ENCODE data around the gene HBG1. TPM values are rescaled to one million over a fixed set of nuclear protein-coding genes. Genes with fewer than 3 reads are reported as not detected.

Gene HBG1
- total and polyA plus RNA-seq, 10 of the 15 experiments (the other 5 are each of a cell fraction or from before 2014, with no cell fraction given), result 0.84 to 2.3 (median 1.9) TPM; not detected in 5

- SMC1A ChIA-PET (ENCODE audit: uncharacterized antibody, unreplicated experiment), result no interaction called here
- FAIRE-seq (no peak), ATAC-seq (no peak), DNase-seq (ENCODE audit: low read depth, low spot score) (no peak)
- H3K9ac ChIP-seq (ENCODE audit: control insufficient read depth, insufficient read depth, low read length), result no peak overlapping the region
- CTCF ChIA-PET, result no interaction called here
- H4K20me1 ChIP-seq (ENCODE audit: control insufficient read depth, insufficient read depth), result no peaks in the 10 kb centered on the region
- intact Hi-C loops (cut with micrococcal nuclease; ENCODE audit: unreplicated experiment) (no loop called here), in situ Hi-C loops (cut with MboI) (no loop called here)
- POLR2A ChIA-PET, result no interaction called here
- BruUV-seq (replicated peaks), result no TSS peak
- H3K79me2 ChIP-seq (ENCODE audit: control insufficient read depth, insufficient read depth, low read length), result no peaks in the 10 kb centered on the region
- RAD21 ChIA-PET (ENCODE audit: unreplicated experiment), result no interaction called here
- no peaks in the 10 kb centered on the region for H3K4me1 ChIP-seq (ENCODE audit: control insufficient read depth, insufficient read depth, low read length)
- H3K4me3 ChIP-seq, result no peak overlapping the region
- H3K27ac ChIP-seq (ENCODE audit: control insufficient read depth, insufficient read depth), result no peak overlapping the region
- WGBS (ENCODE audit: insufficient coverage, insufficient replicate concordance, low lambda C conversion rate, missing lambda C conversion rate), result 45% methylated on average over 8 of the region's 8 CpGs
- H2AFZ ChIP-seq (ENCODE audit: control insufficient read depth, low read depth, low read length), result no peak overlapping the region
- no peak for TF ChIP-seq POU2F2 (IDR thresholded peaks at IDR 0.05; ENCODE audit: borderline replicate concordance, low read depth, low read length)
- H3K36me3 ChIP-seq (ENCODE audit: control insufficient read depth in 2 of 2, insufficient read depth in 2 of 2, low read length in 1 of 2), result no peaks in the 10 kb centered on the region
- no peak overlapping the region for H3K4me2 ChIP-seq (ENCODE audit: control insufficient read depth, insufficient read depth)
- no peaks in the 10 kb centered on the region for H3K9me3 ChIP-seq (replicated peaks; ENCODE audit: control insufficient read depth, insufficient read depth, low read length)
- H3K27me3 ChIP-seq (replicated peaks in 1 of 2; ENCODE audit: control insufficient read depth in 2 of 2, insufficient read depth in 2 of 2, low read length in 1 of 2), result no peaks in the 10 kb centered on the region
These were observed 43.4 kb upstream of the HBG1 start for GRCh38 chr11:5293028-5293427.

DNA sequence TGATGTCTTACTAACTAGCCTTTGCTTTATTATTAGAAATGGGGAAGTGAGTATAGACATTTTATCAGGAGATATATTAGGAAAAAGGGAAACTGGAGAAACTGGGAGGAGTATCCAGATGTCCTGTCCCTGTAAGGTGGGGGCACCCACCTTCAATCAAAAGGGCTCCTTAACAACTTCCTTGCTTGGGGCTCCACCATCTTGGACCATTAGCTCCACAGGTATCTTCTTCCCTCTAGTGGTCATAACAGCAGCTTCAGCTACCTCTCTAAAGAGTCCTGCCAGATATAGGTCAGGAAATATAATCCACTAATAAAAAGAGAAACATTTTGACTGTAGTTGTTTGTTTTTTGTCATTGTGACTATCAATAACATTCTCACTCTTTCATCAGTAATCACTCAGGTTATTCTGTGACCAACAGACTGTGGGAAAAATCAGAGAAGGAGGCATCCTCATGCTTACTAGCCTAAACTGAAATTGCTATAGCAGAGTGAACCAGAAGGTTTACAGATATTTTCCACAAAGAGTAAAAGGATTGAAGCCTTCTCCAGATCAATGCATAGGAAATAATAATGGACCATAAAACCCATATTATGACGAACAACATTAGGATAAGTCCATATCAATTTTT lies 41.7 kb upstream of the HBG1 start:
- ChIA-PET SMC1A (ENCODE audit: uncharacterized antibody, unreplicated experiment) (interaction anchor here (1.0 to 1.6 kb wide), 3 partner anchors 11 to 162 kb away, joined by 3 to 8 read pairs (median 4); no protein-coding TSS in a partner anchor), RAD21 (ENCODE audit: unreplicated experiment) (no interaction called here), POLR2A (no interaction called here), CTCF (interaction anchor here (0.9 to 2.8 kb wide), 7 partner anchors 10 to 655 kb away, joined by 3 to 10 read pairs (median 3); partner anchors contain the start of gene OR52A1)
- peak; percentile 97 for ATAC-seq
- WGBS (ENCODE audit: insufficient coverage, insufficient replicate concordance, low lambda C conversion rate, missing lambda C conversion rate), result 0% methylated on average over 1 of the region's 1 CpG
- no peaks in the 10 kb centered on the region for H4K20me1 ChIP-seq (ENCODE audit: control insufficient read depth, insufficient read depth)
- H3K36me3 ChIP-seq (ENCODE audit: control insufficient read depth in 2 of 2, insufficient read depth in 2 of 2, low read length in 1 of 2), result no peaks in the 10 kb centered on the region
- H3K9ac ChIP-seq (ENCODE audit: control insufficient read depth, insufficient read depth, low read length), result no peak overlapping the region
- FAIRE-seq, result no peak
- no peaks in the 10 kb centered on the region for H3K9me3 ChIP-seq (replicated peaks; ENCODE audit: control insufficient read depth, insufficient read depth, low read length)
- DNase-seq (ENCODE audit: low read depth, low spot score), result no peak
- no peak for TF ChIP-seq ZBTB33 (IDR thresholded peaks at IDR 0.05)
- peak; percentile 90 for TF ChIP-seq YY1 (IDR thresholded peaks at IDR 0.05; ENCODE audit: low read depth, low read length)
- TF ChIP-seq SMC3 (IDR thresholded peaks at IDR 0.05; ENCODE audit: borderline replicate concordance, low read length), result peak; percentile 58; the same call in 1 of the 2 replicates
- TF ChIP-seq RAD21 (IDR thresholded peaks at IDR 0.05; ENCODE audit: insufficient read depth, low read depth, low read length), result peak; percentile 62
- TF ChIP-seq PBX3 (IDR thresholded peaks at IDR 0.05; ENCODE audit: insufficient replicate concordance, low read depth, low read length), result no peak
- no peak for TF ChIP-seq PAX8 (IDR thresholded peaks at IDR 0.05)
- TF ChIP-seq, protein P1, sequence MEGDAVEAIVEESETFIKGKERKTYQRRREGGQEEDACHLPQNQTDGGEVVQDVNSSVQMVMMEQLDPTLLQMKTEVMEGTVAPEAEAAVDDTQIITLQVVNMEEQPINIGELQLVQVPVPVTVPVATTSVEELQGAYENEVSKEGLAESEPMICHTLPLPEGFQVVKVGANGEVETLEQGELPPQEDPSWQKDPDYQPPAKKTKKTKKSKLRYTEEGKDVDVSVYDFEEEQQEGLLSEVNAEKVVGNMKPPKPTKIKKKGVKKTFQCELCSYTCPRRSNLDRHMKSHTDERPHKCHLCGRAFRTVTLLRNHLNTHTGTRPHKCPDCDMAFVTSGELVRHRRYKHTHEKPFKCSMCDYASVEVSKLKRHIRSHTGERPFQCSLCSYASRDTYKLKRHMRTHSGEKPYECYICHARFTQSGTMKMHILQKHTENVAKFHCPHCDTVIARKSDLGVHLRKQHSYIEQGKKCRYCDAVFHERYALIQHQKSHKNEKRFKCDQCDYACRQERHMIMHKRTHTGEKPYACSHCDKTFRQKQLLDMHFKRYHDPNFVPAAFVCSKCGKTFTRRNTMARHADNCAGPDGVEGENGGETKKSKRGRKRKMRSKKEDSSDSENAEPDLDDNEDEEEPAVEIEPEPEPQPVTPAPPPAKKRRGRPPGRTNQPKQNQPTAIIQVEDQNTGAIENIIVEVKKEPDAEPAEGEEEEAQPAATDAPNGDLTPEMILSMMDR (IDR thresholded peaks at IDR 0.05 in 2 of 3, conservative IDR thresholded peaks at IDR 0.05 in 1 of 3; ENCODE audit: control insufficient read depth in 2 of 3, extremely low read depth in 1 of 3, insufficient read depth in 1 of 3, low read depth in 3 of 3, low read length in 3 of 3), result peak; percentile 48 to 57 (median 56)
- TF ChIP-seq DPF2 (IDR thresholded peaks at IDR 0.05), result no peak
- TF ChIP-seq BRCA1 (IDR thresholded peaks at IDR 0.05; ENCODE audit: low read depth, low read length), result no peak
- BruUV-seq (replicated peaks), result no TSS peak
- no peak overlapping the region for H2AFZ ChIP-seq (ENCODE audit: control insufficient read depth, low read depth, low read length)
- in situ Hi-C loops (cut with MboI), result no loop called here
- no peak overlapping the region for H3K4me3 ChIP-seq
- H3K27me3 ChIP-seq (replicated peaks in 1 of 2; ENCODE audit: control insufficient read depth in 2 of 2, insufficient read depth in 2 of 2, low read length in 1 of 2), result no peaks in the 10 kb centered on the region
- no peak overlapping the region for H3K27ac ChIP-seq (ENCODE audit: control insufficient read depth, insufficient read depth)
- intact Hi-C loops (cut with micrococcal nuclease; ENCODE audit: unreplicated experiment), result loop anchor here (1.0 to 2.0 kb wide), 4 partner anchors 77 to 167 kb away; no protein-coding TSS in a partner anchor
- H3K4me1 ChIP-seq (ENCODE audit: control insufficient read depth, insufficient read depth, low read length), result no peaks in the 10 kb centered on the region
- H3K4me2 ChIP-seq (ENCODE audit: control insufficient read depth, insufficient read depth), result no peak overlapping the region
- no peaks in the 10 kb centered on the region for H3K79me2 ChIP-seq (ENCODE audit: control insufficient read depth, insufficient read depth, low read length)

All from GM12878 (cell line).